Measurements from ENCODE around the gene SLC13A3.

Gene SLC13A3

GRCh38 chr20:46605181-46605580, 46.1 kb downstream of the SLC13A3 start:
- DNase-seq (ENCODE audit: low spot score), result no peak

- DNase-seq (ENCODE audit: low spot score), result no peak
Measured at GRCh38 chr20:46604551-46605133, 46.6 kb downstream of the SLC13A3 start.

- DNase-seq (ENCODE audit: low spot score), result no peak
Measured at GRCh38 chr20:46602429-46602828, 48.8 kb downstream of the SLC13A3 start.

GRCh38 chr20:46601603-46602122, 49.6 kb downstream of the SLC13A3 start:
- DNase-seq (ENCODE audit: low spot score), result no peak

GRCh38 chr20:46600286-46600752, 50.9 kb downstream of the SLC13A3 start:
- no peak for DNase-seq (ENCODE audit: low spot score)

- DNase-seq (ENCODE audit: low spot score), result no peak
Measured at GRCh38 chr20:46599227-46599987, 51.9 kb downstream of the SLC13A3 start.

GRCh38 chr20:46595933-46596332, 55.3 kb downstream of the SLC13A3 start:
- DNase-seq (ENCODE audit: low spot score), result no peak

GRCh38 chr20:46594725-46595124, 56.5 kb downstream of the SLC13A3 start:
- no peak for DNase-seq (ENCODE audit: low spot score)

GRCh38 chr20:46592580-46593362, 58.5 kb downstream of the SLC13A3 start:
- no peak for DNase-seq (ENCODE audit: low spot score)

GRCh38 chr20:46590443-46590842, 60.8 kb downstream of the SLC13A3 start:
- DNase-seq (ENCODE audit: low spot score), result no peak

GRCh38 chr20:46588532-46589511, 62.4 kb downstream of the SLC13A3 start:
- no peak for DNase-seq (ENCODE audit: low spot score)

- DNase-seq (ENCODE audit: low spot score), result no peak
Measured at GRCh38 chr20:46587986-46588385, 63.3 kb downstream of the SLC13A3 start.

- no peak for DNase-seq (ENCODE audit: low spot score)
Measured at GRCh38 chr20:46586724-46587123, 64.5 kb downstream of the SLC13A3 start.

GRCh38 chr20:46584508-46584907, 66.8 kb downstream of the SLC13A3 start:
- DNase-seq (ENCODE audit: low spot score), result no peak

GRCh38 chr20:46583411-46584214, 67.6 kb downstream of the SLC13A3 start:
- no peak for DNase-seq (ENCODE audit: low spot score)

- no peak for DNase-seq (ENCODE audit: low spot score)
Measured at GRCh38 chr20:46582648-46583047, 68.6 kb downstream of the SLC13A3 start.

- no peak for DNase-seq (ENCODE audit: low spot score)
Measured at GRCh38 chr20:46581391-46581790, 69.9 kb downstream of the SLC13A3 start.

GRCh38 chr20:46580613-46581205, 70.5 kb downstream of the SLC13A3 start:
- no peak for DNase-seq (ENCODE audit: low spot score)

- DNase-seq (ENCODE audit: low spot score), result no peak
Measured at GRCh38 chr20:46578745-46579144, 72.5 kb downstream of the SLC13A3 start.

GRCh38 chr20:46576774-46577395, 74.4 kb downstream of the SLC13A3 start:
- no peak for DNase-seq (ENCODE audit: low spot score)

Data from CD4-positive, alpha-beta T cell treated with Interleukin-15 for 4 hours (primary cell).